IMR-90 (cell line): Measurements from ENCODE around the gene NUDT1. TPM values are rescaled to one million over a fixed set of nuclear protein-coding genes. Genes with fewer than 3 reads are reported as not detected.

ENCODE experiments used
- ATAC-seq: fragments of 200-7000 bp; cut with Tn5 transposase; 2 replicates; pipeline ENCODE4 v1.9.1; 2020; ENCODE audit warnings: low read depth, mild to moderate bottlenecking, moderate library complexity
- BruUV-seq: library from RNA; stranded (reverse); fragments of 400-500 nt; replicated peaks from 2 replicates; lab custom pipeline; 2021; lab: Mats Ljungman, UMichigan
- CTCF ChIA-PET: fragments of 300-600 bp; formaldehyde crosslinking; extraction: SDS; loops from one replicate; lab custom pipeline; 2021; ENCODE audit warnings: antibody characterized with exemption; lab: Yijun Ruan, JAX
- POLR2A ChIA-PET: fragments of 300-600 bp; sonication (Branson Sonifier 250); formaldehyde crosslinking; loops from one replicate; lab custom pipeline; 2022; ENCODE audit warnings: antibody characterized with exemption; ENCODE audit not compliant: unreplicated experiment; lab: Charles Lee
- DNase-seq: peaks from one replicate; pipeline ENCODE4 v3.0.0; 2013
- H2AFZ ChIP-seq: replicated peaks from 2 replicates; pipeline ENCODE3; 2013; ENCODE audit warnings: low read length, mild to moderate bottlenecking; ENCODE audit not compliant: poor library complexity
- H2AK5ac ChIP-seq: 2 replicates; pipeline ENCODE4 v1.6.1; 2013; ENCODE audit warnings: low read depth, low read length, inconsistent platforms
- H2AK9ac ChIP-seq: replicated peaks from 2 replicates; pipeline ENCODE3; 2013; ENCODE audit warnings: mild to moderate bottlenecking, low read depth, low read length, moderate library complexity; ENCODE audit not compliant: poor library complexity
- H2BK120ac ChIP-seq: 2 replicates; pipeline ENCODE4 v1.6.1; 2013; ENCODE audit warnings: low read depth, low read length, inconsistent platforms
- H2BK15ac ChIP-seq: 3 replicates; pipeline ENCODE4 v1.6.1; 2013; ENCODE audit warnings: low read depth, low read length, inconsistent platforms
- H2BK20ac ChIP-seq: 2 replicates; pipeline ENCODE4 v1.6.1; 2013; ENCODE audit warnings: low read depth, mild to moderate bottlenecking, inconsistent platforms, low read length, moderate library complexity
- H2BK5ac ChIP-seq: 2 replicates; pipeline ENCODE4 v1.6.1; 2013; ENCODE audit warnings: mild to moderate bottlenecking, low read depth, low read length, inconsistent platforms; ENCODE audit not compliant: poor library complexity, severe bottlenecking
- H3K14ac ChIP-seq: replicated peaks from 2 replicates; pipeline ENCODE4 v1.6.1; 2013; ENCODE audit warnings: low read depth, low read length, inconsistent platforms
- H3K18ac ChIP-seq: 2 replicates; pipeline ENCODE4 v1.6.1; 2013; ENCODE audit warnings: low read depth, low read length, control low read depth
- H3K23ac ChIP-seq: 2 replicates; pipeline ENCODE4 v1.6.1; 2013; ENCODE audit warnings: low read depth, low read length, inconsistent platforms
- H3K27ac ChIP-seq: 2 replicates; pipeline ENCODE4 v1.5.1; 2013; ENCODE audit warnings: mild to moderate bottlenecking, control low read depth, low read length; ENCODE audit not compliant: insufficient read depth
- H3K27me3 ChIP-seq: 2 replicates; pipeline ENCODE4 v1.6.1; 2013; ENCODE audit warnings: low read length; ENCODE audit not compliant: control insufficient read depth, insufficient read depth
- H3K36me3 ChIP-seq: 2 replicates; pipeline ENCODE4 v1.6.1; 2013; ENCODE audit warnings: low read length, mixed read lengths; ENCODE audit not compliant: control insufficient read depth, insufficient read depth
- H3K4ac ChIP-seq: 2 replicates; pipeline ENCODE4 v1.6.1; 2013; ENCODE audit warnings: low read depth, low read length, inconsistent platforms
- H3K4me1 ChIP-seq: 2 replicates; pipeline ENCODE4 v1.6.1; 2013; ENCODE audit warnings: low read length, mixed read lengths; ENCODE audit not compliant: control insufficient read depth, insufficient read depth
- H3K4me2 ChIP-seq: 2 replicates; pipeline ENCODE4 v1.6.1; 2013; ENCODE audit warnings: low read depth, mild to moderate bottlenecking, control low read depth, low read length, moderate library complexity
- H3K4me3 ChIP-seq: 2 replicates; pipeline ENCODE4 v1.5.1; 2013; ENCODE audit warnings: low read depth, mild to moderate bottlenecking, control low read depth, low read length, moderate library complexity; ENCODE audit not compliant: insufficient read depth
- H3K56ac ChIP-seq: 2 replicates; pipeline ENCODE4 v1.6.1; 2013; ENCODE audit warnings: low read length, inconsistent platforms; ENCODE audit not compliant: insufficient read depth; ENCODE audit errors: extremely low read depth
- H3K79me1 ChIP-seq, 2 experiments: 2 replicates each; pipeline ENCODE4 v1.6.1; 2013; ENCODE audit warnings: low read length in 2 of 2, inconsistent platforms in 1 of 2, low read depth in 1 of 2
- H3K9ac ChIP-seq: 2 replicates; pipeline ENCODE4 v1.6.1; 2013; ENCODE audit warnings: low read depth, low read length, control low read depth
- H3K9me1 ChIP-seq: 2 replicates; pipeline ENCODE4 v1.6.1; 2013; ENCODE audit warnings: low read length, inconsistent platforms; ENCODE audit not compliant: insufficient read depth
- H3K9me3 ChIP-seq: 2 replicates; pipeline ENCODE4 v1.6.1; 2013; ENCODE audit warnings: low read length; ENCODE audit not compliant: control insufficient read depth, insufficient read depth
- H4K20me1 ChIP-seq: 2 replicates; pipeline ENCODE4 v1.6.1; 2013; ENCODE audit warnings: low read length, inconsistent platforms; ENCODE audit not compliant: insufficient read depth
- H4K5ac ChIP-seq: 2 replicates; pipeline ENCODE4 v1.6.1; 2013; ENCODE audit warnings: mild to moderate bottlenecking, low read depth, low read length, control low read depth
- H4K8ac ChIP-seq, 2 experiments: 2 replicates each; pipeline ENCODE4 v1.6.1; 2013; ENCODE audit warnings: low read depth in 2 of 2, low read length in 2 of 2, control low read depth in 1 of 2, inconsistent platforms in 1 of 2
- H4K91ac ChIP-seq: 2 replicates; pipeline ENCODE4 v1.6.1; 2013; ENCODE audit warnings: low read depth, low read length, inconsistent platforms; ENCODE audit not compliant: insufficient read depth
- BHLHE40 ChIP-seq: fragments of 150-350 bp; IDR thresholded peaks from 2 replicates; pipeline ENCODE4 v1.6.1; 2016; ENCODE audit warnings: mild to moderate bottlenecking, low read depth, low read length
- CTCF ChIP-seq: conservative IDR thresholded peaks from 2 replicates; pipeline ENCODE4 v1.5.1; 2012; ENCODE audit warnings: mild to moderate bottlenecking, low read depth, low read length, improper control_type of control experiment
- ELK1 ChIP-seq: fragments of 150-350 bp; IDR thresholded peaks from 2 replicates; pipeline ENCODE4 v1.6.1; 2016; ENCODE audit warnings: low read depth, mild to moderate bottlenecking, low read length, moderate library complexity, borderline replicate concordance
- MAZ ChIP-seq: IDR thresholded peaks from 2 replicates; pipeline ENCODE4 v1.6.1; 2012; ENCODE audit warnings: low read depth, mild to moderate bottlenecking, low read length, improper control_type of control experiment, moderate library complexity, borderline replicate concordance
- MXI1 ChIP-seq: IDR thresholded peaks from 2 replicates; pipeline ENCODE4 v1.6.1; 2012; ENCODE audit warnings: low read depth, mild to moderate bottlenecking, low read length, moderate library complexity, borderline replicate concordance
- NFE2L2 ChIP-seq: fragments of 150-350 bp; IDR thresholded peaks from 2 replicates; pipeline ENCODE4 v1.6.1; 2016; ENCODE audit warnings: low read depth, mild to moderate bottlenecking, low read length
- POLR2A ChIP-seq: IDR thresholded peaks from 2 replicates; pipeline ENCODE4 v1.6.1; 2012; ENCODE audit warnings: mild to moderate bottlenecking, low read depth, low read length
- RAD21 ChIP-seq: IDR thresholded peaks from 2 replicates; pipeline ENCODE4 v1.6.1; 2012; ENCODE audit warnings: low read length, improper control_type of control experiment
- RCOR1 ChIP-seq: IDR thresholded peaks from 2 replicates; pipeline ENCODE4 v1.6.1; 2012; ENCODE audit warnings: mild to moderate bottlenecking, low read length, improper control_type of control experiment; ENCODE audit not compliant: insufficient replicate concordance
- USF2 ChIP-seq: fragments of 150-350 bp; IDR thresholded peaks from 2 replicates; pipeline ENCODE4 v1.6.1; 2017; ENCODE audit warnings: mild to moderate bottlenecking, antibody characterized with exemption, low read length, low read depth
- WGBS, 2 experiments: methylation state at CpG; one replicate each; pipeline versions ENCODE4 v1.1.5 to v1.1.7; 2013; ENCODE audit warnings: missing lambda C conversion rate in 2 of 2; ENCODE audit not compliant: insufficient read length in 1 of 2; ENCODE audit errors: extremely low coverage in 2 of 2; 5-methylcytosine and 5-hydroxymethylcytosine counted together
- dilution Hi-C: fragments of 300-500 bp; cut with HindIII; formaldehyde crosslinking; loops from one replicate; pipeline ENCODE4 v1.14.3; 2018; ENCODE audit warnings: low sequenced_read_pairs; ENCODE audit not compliant: unreplicated experiment
- in situ Hi-C: fragments of 300-500 bp; cut with MboI; formaldehyde crosslinking; loops from 3 replicates; pipeline ENCODE4 v1.14.3; 2019; ENCODE audit warnings: low sequenced_read_pairs, inconsistent platforms, mixed read lengths
- intact Hi-C: fragments of 100-400 bp; cut with micrococcal nuclease; formaldehyde crosslinking; loops from 2 replicates; pipeline ENCODE4 v1.10.0; 2022
- polyA plus RNA-seq, 3 experiments: library from polyadenylated mRNA; depleted of rRNA; stranded (reverse); fragments of >200 nt; gene quantifications; 2 replicates each; pipeline ENCODE4 v1.2.3, GENCODE V29; 2012; ENCODE audit warnings: low replicate concordance in 1 of 3
- total RNA-seq: library from RNA; depleted of rRNA; stranded (reverse); fragments of >200 nt; gene quantifications from 2 replicates; pipeline ENCODE4 v1.2.3, GENCODE V29; 2012

Gene NUDT1
- total and polyA plus RNA-seq, 2 of the 4 experiments (the other 2 are of a cell fraction): 33.4 to 49.1 TPM

- no peak overlapping the region for H2BK20ac ChIP-seq
- H3K27ac ChIP-seq: no peak overlapping the region
- no peaks in the 10 kb centered on the region for H3K27me3 ChIP-seq
- no peak overlapping the region for H3K18ac ChIP-seq
- no peak for DNase-seq
- H3K9ac ChIP-seq: no peak overlapping the region
- H4K20me1 ChIP-seq: peaks cover 3% of the 10 kb centered on the region
- no peak overlapping the region for H2AK9ac ChIP-seq
- WGBS, 2 experiments: 73% methylated on average over 3 of the region's 8 CpGs; no CpG with 5 or more reads in 1 of the 2 experiments
- no peak overlapping the region for H3K14ac ChIP-seq
- dilution Hi-C loops: no loop called here
- no peak overlapping the region for H2AK5ac ChIP-seq
- TF ChIP-seq RAD21 (no peak), CTCF (no peak), MAZ (no peak), NFE2L2 (no peak), POLR2A (no peak), ELK1 (no peak), MXI1 (no peak), BHLHE40 (no peak), RCOR1 (no peak), USF2 (no peak)
- CTCF ChIA-PET: no interaction called here
- H2AFZ ChIP-seq: peak overlapping the region; percentile 49
- H3K4ac ChIP-seq: no peak overlapping the region
- H2BK120ac ChIP-seq: no peak overlapping the region
- BruUV-seq: no TSS peak
- no peak overlapping the region for H2BK15ac ChIP-seq
- H2BK5ac ChIP-seq: no peak overlapping the region
- H3K56ac ChIP-seq: no peak overlapping the region
- in situ Hi-C loops: loop anchor here (10.0 kb wide), 1 partner anchor 565 kb away; no protein-coding TSS in a partner anchor
- H3K36me3 ChIP-seq: peaks cover 58% of the 10 kb centered on the region
- H3K4me2 ChIP-seq: no peak overlapping the region
- intact Hi-C loops: no loop called here
- no peak for ATAC-seq
- peaks cover 3 to 11% of the 10 kb centered on the region in 2 experiments; a peak in 2 of 4 replicates for H3K79me1 ChIP-seq
- H4K8ac ChIP-seq: no peak overlapping the region
- no peak overlapping the region for H3K4me3 ChIP-seq
- H3K23ac ChIP-seq: no peak overlapping the region
- POLR2A ChIA-PET: no interaction called here
- H4K5ac ChIP-seq: no peak overlapping the region
- no peaks in the 10 kb centered on the region for H3K9me3 ChIP-seq
- H4K91ac ChIP-seq: no peak overlapping the region
- no peaks in the 10 kb centered on the region for H3K4me1 ChIP-seq
- H3K9me1 ChIP-seq: no peaks in the 10 kb centered on the region; the same call in 1 of the 2 replicates
Observed at GRCh38 chr7:2219606-2220005, 22.4 kb upstream of the NUDT1 start.
